Uterus (tissue), 2 donors: ENCODE measurements around the gene CEACAM4.

Source experiments
- CTCF ChIP-seq, 4 experiments: fragments of 200-600 bp in 2 of 4; fragments of 450-650 bp in 2 of 4; sonication (generic) in 2 of 4; IDR thresholded peaks; one replicate each; pipeline ENCODE4 v1.5.1; 2016 to 2019; ENCODE audit warnings: antibody characterized with exemption in 4 of 4, mild to moderate bottlenecking in 2 of 4, moderate library complexity in 1 of 4
- POLR2A ChIP-seq, 2 donors: fragments of 450-650 bp; IDR thresholded peaks; one replicate each; pipeline ENCODE4 v1.6.1; 2016; ENCODE audit warnings: antibody characterized with exemption in 2 of 2, mild to moderate bottlenecking in 1 of 2, moderate library complexity in 1 of 2

DNA sequence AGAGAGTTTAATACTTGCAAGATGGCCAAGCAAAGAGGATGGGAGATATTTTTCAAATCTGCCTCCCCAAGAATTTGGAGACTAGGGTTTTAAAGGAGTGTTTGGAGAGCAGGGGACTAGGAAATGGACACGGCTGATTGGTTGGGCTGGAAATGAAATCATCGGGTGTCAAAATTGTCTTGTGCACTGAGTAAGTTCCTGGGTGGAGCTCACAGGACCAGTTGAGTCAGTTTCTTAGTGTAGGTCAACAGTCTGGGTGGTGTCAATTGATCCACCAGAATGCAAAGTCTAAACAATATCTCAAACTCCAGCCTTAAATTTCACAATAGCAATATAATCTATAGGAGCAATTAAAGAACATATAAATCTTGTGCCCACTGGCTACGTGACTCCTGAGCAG is 23.0 kb upstream of the CEACAM4 start:
- TF ChIP-seq CTCF (IDR thresholded peaks at IDR 0.05) (no peak), POLR2A (IDR thresholded peaks at IDR 0.05) (no peak)
